HCT116 (cell line): Measurements from ENCODE around the gene ZNF860. TPM values are rescaled to one million over a fixed set of nuclear protein-coding genes. Genes with fewer than 3 reads are reported as not detected.

Experiments
- ATAC-seq: fragments of 200-7000 bp; cut with Tn5 transposase; 2 replicates; pipeline ENCODE4 v1.9.1; 2020; ENCODE audit warnings: mild to moderate bottlenecking, moderate library complexity
- BruUV-seq: library from RNA; stranded (reverse); fragments of 400-500 nt; replicated peaks from 2 replicates; lab custom pipeline; 2021; lab: Mats Ljungman, UMichigan
- CTCF ChIA-PET: fragments of 300-600 bp; sonication (Branson Sonifier 250); formaldehyde crosslinking; loops from one replicate; lab custom pipeline; 2021; ENCODE audit warnings: antibody characterized with exemption; lab: Charles Lee
- POLR2A ChIA-PET: fragments of 300-600, 350-600 bp; sonication (Branson Sonifier 250); formaldehyde crosslinking; loops from one replicate; lab custom pipeline; 2021; ENCODE audit warnings: antibody characterized with exemption; lab: Charles Lee
- RAD21 ChIA-PET, 2 experiments: fragments of 300-600 bp; sonication (Branson Sonifier 250); formaldehyde crosslinking; loops; one replicate each; lab custom pipeline; 2023; ENCODE audit warnings: low total read pairs in 2 of 2; ENCODE audit not compliant: uncharacterized antibody in 2 of 2, unreplicated experiment in 2 of 2, low non-redundant PET in 1 of 2; lab: Charles Lee
- DNase-seq: peaks from one replicate; pipeline ENCODE4 v3.0.0-alpha.2; 2010; ENCODE audit warnings: low read depth, low spot score
- H2AFZ ChIP-seq: fragments of 200-600 bp; shearing (Covaris generic), sonication (generic); 2 replicates; pipeline ENCODE4 v1.6.1; 2017; ENCODE audit warnings: low read depth, mixed run types, mixed read lengths, antibody characterized with exemption, low read length; ENCODE audit not compliant: poor library complexity, severe bottlenecking
- H3K27ac ChIP-seq: 2 replicates; pipeline ENCODE4 v1.5.1; 2012; ENCODE audit warnings: low read depth, low read length
- H3K27me3 ChIP-seq: fragments of 200-600 bp; sonication (generic); 2 replicates; pipeline ENCODE4 v1.6.1; 2016; ENCODE audit warnings: mixed run types, low read length, mixed read lengths; ENCODE audit not compliant: insufficient read depth
- H3K36me3 ChIP-seq, 2 experiments: fragments of 200-500 bp in 1 of 2; fragments of 200-600 bp in 1 of 2; sonication (Bioruptor generic) in 1 of 2; sonication (generic) in 1 of 2; 2 replicates each; pipeline versions ENCODE4 v1.5.1 to v1.6.1; 2014 to 2016; ENCODE audit warnings: low read length in 2 of 2, inconsistent platforms in 1 of 2, mixed read lengths in 1 of 2, mixed run types in 1 of 2; ENCODE audit not compliant: insufficient read depth in 2 of 2, control insufficient read depth in 1 of 2
- H3K4me1 ChIP-seq, 2 experiments: fragments of 200-600 bp in 1 of 2; sonication (generic) in 1 of 2; 2 replicates each; pipeline versions ENCODE4 v1.5.1 to v1.6.1; 2012 to 2017; ENCODE audit warnings: low read length in 2 of 2, inconsistent platforms in 1 of 2, mild to moderate bottlenecking in 1 of 2, mixed read lengths in 1 of 2, mixed run types in 1 of 2, moderate library complexity in 1 of 2; ENCODE audit not compliant: insufficient read depth in 2 of 2, control insufficient read depth in 1 of 2
- H3K4me2 ChIP-seq: fragments of 200-600 bp; sonication (generic); 2 replicates; pipeline ENCODE4 v1.6.1; 2017; ENCODE audit warnings: mixed run types, low read length, mixed read lengths
- H3K4me3 ChIP-seq, 2 experiments: fragments of 200-600 bp in 1 of 2; sonication (generic) in 1 of 2; replicated peaks in 1 of 2; 2 replicates each; pipeline ENCODE4 v1.5.1; 2011 to 2016; ENCODE audit warnings: low read length in 2 of 2, control low read depth in 1 of 2, low read depth in 1 of 2, mild to moderate bottlenecking in 1 of 2, mixed read lengths in 1 of 2, mixed run types in 1 of 2
- H3K79me2 ChIP-seq: fragments of 200-600 bp; sonication (generic); 2 replicates; pipeline ENCODE4 v1.6.1; 2017; ENCODE audit warnings: mild to moderate bottlenecking, mixed run types, low read length, moderate library complexity, mixed read lengths; ENCODE audit not compliant: insufficient read depth
- H3K9ac ChIP-seq: fragments of 200-600 bp; sonication (generic); 2 replicates; pipeline ENCODE4 v1.6.1; 2016; ENCODE audit warnings: low read length, mixed read lengths
- H3K9me2 ChIP-seq: fragments of 200-600 bp; sonication (generic), shearing (Covaris generic); 2 replicates; pipeline ENCODE4 v1.6.1; 2017; ENCODE audit warnings: mixed run types, mild to moderate bottlenecking, moderate library complexity; ENCODE audit not compliant: insufficient read depth
- H3K9me3 ChIP-seq, 2 experiments: fragments of 200-500 bp in 1 of 2; fragments of 200-600 bp in 1 of 2; sonication (Bioruptor generic) in 1 of 2; sonication (generic) in 1 of 2; 2 replicates each; pipeline ENCODE4 v1.6.1; 2014 to 2017; ENCODE audit warnings: low read length in 2 of 2, mixed read lengths in 2 of 2, inconsistent platforms in 1 of 2, low read depth in 1 of 2, mild to moderate bottlenecking in 1 of 2, mixed run types in 1 of 2, moderate library complexity in 1 of 2; ENCODE audit not compliant: control insufficient read depth in 1 of 2, insufficient read depth in 1 of 2
- H4K20me1 ChIP-seq: fragments of 200-600 bp; sonication (generic), shearing (Covaris generic); 2 replicates; pipeline ENCODE4 v1.6.1; 2017; ENCODE audit warnings: mixed run types, mild to moderate bottlenecking, moderate library complexity; ENCODE audit not compliant: insufficient read depth
- CBX3 ChIP-seq: IDR thresholded peaks from 2 replicates; pipeline ENCODE4 v1.6.1; 2012; ENCODE audit warnings: low read depth
- ELF1 ChIP-seq: IDR thresholded peaks from 2 replicates; pipeline ENCODE4 v1.6.1; 2012; ENCODE audit warnings: low read depth, borderline replicate concordance
- EZH2 ChIP-seq: fragments of 200-600 bp; sonication (generic); IDR thresholded peaks from 2 replicates; pipeline ENCODE4 v1.6.1; 2017; ENCODE audit warnings: antibody characterized with exemption, mixed run types
- EZH2phosphoT487 ChIP-seq: fragments of 200-600 bp; IDR thresholded peaks from 2 replicates; pipeline ENCODE4 v1.6.1; 2018; ENCODE audit warnings: antibody characterized with exemption, borderline replicate concordance
- FOSL1 ChIP-seq: IDR thresholded peaks from 2 replicates; pipeline ENCODE4 v1.6.1; 2012; ENCODE audit warnings: low read depth
- JUND ChIP-seq: IDR thresholded peaks from 2 replicates; pipeline ENCODE4 v1.6.1; 2012
- MAX ChIP-seq: IDR thresholded peaks from 2 replicates; pipeline ENCODE4 v1.6.1; 2012
- POLR2AphosphoS5 ChIP-seq: IDR thresholded peaks from 2 replicates; pipeline ENCODE4 v1.6.1; 2011; ENCODE audit warnings: mild to moderate bottlenecking, low read depth, low read length, moderate library complexity
- RAD21 ChIP-seq: IDR thresholded peaks from 2 replicates; pipeline ENCODE4 v1.6.1; 2012; ENCODE audit warnings: low read depth, mild to moderate bottlenecking
- SIN3A ChIP-seq: IDR thresholded peaks from 2 replicates; pipeline ENCODE4 v1.6.1; 2012; ENCODE audit warnings: low read depth
- SP1 ChIP-seq: IDR thresholded peaks from 2 replicates; pipeline ENCODE4 v1.6.1; 2012; ENCODE audit warnings: low read depth
- SRF ChIP-seq: IDR thresholded peaks from 2 replicates; pipeline ENCODE4 v1.6.1; 2012; ENCODE audit warnings: low read depth
- TCF7L2 ChIP-seq: IDR thresholded peaks from 2 replicates; pipeline ENCODE4 v1.7.0; 2011; ENCODE audit warnings: borderline replicate concordance, inconsistent platforms; ENCODE audit not compliant: insufficient read depth, insufficient read length; ENCODE audit errors: extremely low read depth
- YY1 ChIP-seq: IDR thresholded peaks from 2 replicates; pipeline ENCODE4 v1.6.1; 2011; ENCODE audit warnings: low read length, low read depth, moderate library complexity, mild to moderate bottlenecking; ENCODE audit not compliant: insufficient replicate concordance; ENCODE audit errors: extremely low read depth
- ZFX ChIP-seq: fragments of 450-650 bp; IDR thresholded peaks from 2 replicates; pipeline ENCODE4 v1.6.1; 2017
- intact Hi-C: fragments of 100-400 bp; cut with micrococcal nuclease; formaldehyde crosslinking; loops from 2 replicates; pipeline ENCODE4 v1.10.0; 2022
- total RNA-seq: library from RNA; stranded (reverse); gene quantifications from one replicate; pipeline ENCODE4 v1.2.1, GENCODE V29; 2021; ENCODE audit not compliant: unreplicated experiment
- TF ChIP-seq, protein P1 (sequence below): IDR thresholded peaks from 2 replicates; pipeline ENCODE4 v1.6.1; 2012
- TF ChIP-seq, protein P2 (sequence below): IDR thresholded peaks from 2 replicates; pipeline ENCODE4 v1.6.1; 2012; ENCODE audit warnings: low read depth
- TF ChIP-seq, protein P3 (sequence below): IDR thresholded peaks from 2 replicates; pipeline ENCODE4 v1.6.1; 2011; ENCODE audit warnings: mild to moderate bottlenecking, low read length, moderate library complexity; ENCODE audit not compliant: insufficient replicate concordance; ENCODE audit errors: extremely low read depth

ZNF860 gene
- total RNA-seq, 1 experiment from 2014 or later: 2.9 TPM

- DNase-seq (no peak), ATAC-seq (no peak)
- TF ChIP-seq SRF (no peak), ZFX (no peak), RAD21 (no peak), YY1 (no peak), TCF7L2 (no peak), EZH2phosphoT487 (no peak), SIN3A (no peak)
- TF ChIP-seq, protein P1, sequence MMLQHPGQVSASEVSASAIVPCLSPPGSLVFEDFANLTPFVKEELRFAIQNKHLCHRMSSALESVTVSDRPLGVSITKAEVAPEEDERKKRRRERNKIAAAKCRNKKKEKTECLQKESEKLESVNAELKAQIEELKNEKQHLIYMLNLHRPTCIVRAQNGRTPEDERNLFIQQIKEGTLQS: no peak
- ChIA-PET POLR2A (no interaction called here), CTCF (no interaction called here), RAD21 (no interaction called here)
- no peaks in the 10 kb centered on the region for H3K9me3 ChIP-seq
- no TSS peak for BruUV-seq
- no peaks in the 10 kb centered on the region for H3K79me2 ChIP-seq
- no peak overlapping the region for H2AFZ ChIP-seq
- H3K36me3 ChIP-seq: no peaks in the 10 kb centered on the region
- H3K27me3 ChIP-seq: no peaks in the 10 kb centered on the region
- no peak overlapping the region for H3K4me3 ChIP-seq
- no peaks in the 10 kb centered on the region for H4K20me1 ChIP-seq
- intact Hi-C loops: no loop called here
- no peak overlapping the region for H3K4me2 ChIP-seq
- no peak overlapping the region for H3K9ac ChIP-seq
- no peaks in the 10 kb centered on the region for H3K4me1 ChIP-seq
- no peaks in the 10 kb centered on the region for H3K9me2 ChIP-seq
- H3K27ac ChIP-seq: no peak overlapping the region
Measured at GRCh38 chr3:32022947-32023346, 41.4 kb downstream of the ZNF860 start.

DNA sequence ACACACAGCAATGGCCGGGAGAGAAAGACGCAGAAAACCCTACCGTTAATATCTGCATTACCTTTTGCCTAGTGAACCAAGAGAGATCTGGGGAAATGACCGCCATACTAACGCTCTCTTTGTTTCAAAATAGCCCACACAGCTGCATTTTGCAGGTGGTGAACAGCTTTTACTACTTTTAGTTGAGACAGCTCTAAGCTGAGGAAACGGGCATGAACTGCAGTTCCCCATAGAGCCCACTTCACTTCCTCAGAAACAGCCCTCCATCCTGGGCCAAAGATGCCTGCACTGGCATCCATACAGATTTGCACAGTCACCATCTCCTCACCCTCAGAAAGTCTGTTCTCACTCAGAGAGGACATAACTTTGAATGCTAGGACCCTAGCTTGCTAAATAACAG, 45.0 kb downstream of the ZNF860 start:
- ChIA-PET POLR2A (no interaction called here), CTCF (no interaction called here)
- TF ChIP-seq ELF1: no peak
- TF ChIP-seq FOSL1: no peak
- TF ChIP-seq CBX3: no peak
- TF ChIP-seq SP1: no peak
- no peak for TF ChIP-seq ZFX
- TF ChIP-seq POLR2AphosphoS5: no peak
- TF ChIP-seq, protein P2, sequence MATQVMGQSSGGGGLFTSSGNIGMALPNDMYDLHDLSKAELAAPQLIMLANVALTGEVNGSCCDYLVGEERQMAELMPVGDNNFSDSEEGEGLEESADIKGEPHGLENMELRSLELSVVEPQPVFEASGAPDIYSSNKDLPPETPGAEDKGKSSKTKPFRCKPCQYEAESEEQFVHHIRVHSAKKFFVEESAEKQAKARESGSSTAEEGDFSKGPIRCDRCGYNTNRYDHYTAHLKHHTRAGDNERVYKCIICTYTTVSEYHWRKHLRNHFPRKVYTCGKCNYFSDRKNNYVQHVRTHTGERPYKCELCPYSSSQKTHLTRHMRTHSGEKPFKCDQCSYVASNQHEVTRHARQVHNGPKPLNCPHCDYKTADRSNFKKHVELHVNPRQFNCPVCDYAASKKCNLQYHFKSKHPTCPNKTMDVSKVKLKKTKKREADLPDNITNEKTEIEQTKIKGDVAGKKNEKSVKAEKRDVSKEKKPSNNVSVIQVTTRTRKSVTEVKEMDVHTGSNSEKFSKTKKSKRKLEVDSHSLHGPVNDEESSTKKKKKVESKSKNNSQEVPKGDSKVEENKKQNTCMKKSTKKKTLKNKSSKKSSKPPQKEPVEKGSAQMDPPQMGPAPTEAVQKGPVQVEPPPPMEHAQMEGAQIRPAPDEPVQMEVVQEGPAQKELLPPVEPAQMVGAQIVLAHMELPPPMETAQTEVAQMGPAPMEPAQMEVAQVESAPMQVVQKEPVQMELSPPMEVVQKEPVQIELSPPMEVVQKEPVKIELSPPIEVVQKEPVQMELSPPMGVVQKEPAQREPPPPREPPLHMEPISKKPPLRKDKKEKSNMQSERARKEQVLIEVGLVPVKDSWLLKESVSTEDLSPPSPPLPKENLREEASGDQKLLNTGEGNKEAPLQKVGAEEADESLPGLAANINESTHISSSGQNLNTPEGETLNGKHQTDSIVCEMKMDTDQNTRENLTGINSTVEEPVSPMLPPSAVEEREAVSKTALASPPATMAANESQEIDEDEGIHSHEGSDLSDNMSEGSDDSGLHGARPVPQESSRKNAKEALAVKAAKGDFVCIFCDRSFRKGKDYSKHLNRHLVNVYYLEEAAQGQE: no peak
- TF ChIP-seq EZH2: no peak
- TF ChIP-seq SRF: no peak
- TF ChIP-seq, protein P3, sequence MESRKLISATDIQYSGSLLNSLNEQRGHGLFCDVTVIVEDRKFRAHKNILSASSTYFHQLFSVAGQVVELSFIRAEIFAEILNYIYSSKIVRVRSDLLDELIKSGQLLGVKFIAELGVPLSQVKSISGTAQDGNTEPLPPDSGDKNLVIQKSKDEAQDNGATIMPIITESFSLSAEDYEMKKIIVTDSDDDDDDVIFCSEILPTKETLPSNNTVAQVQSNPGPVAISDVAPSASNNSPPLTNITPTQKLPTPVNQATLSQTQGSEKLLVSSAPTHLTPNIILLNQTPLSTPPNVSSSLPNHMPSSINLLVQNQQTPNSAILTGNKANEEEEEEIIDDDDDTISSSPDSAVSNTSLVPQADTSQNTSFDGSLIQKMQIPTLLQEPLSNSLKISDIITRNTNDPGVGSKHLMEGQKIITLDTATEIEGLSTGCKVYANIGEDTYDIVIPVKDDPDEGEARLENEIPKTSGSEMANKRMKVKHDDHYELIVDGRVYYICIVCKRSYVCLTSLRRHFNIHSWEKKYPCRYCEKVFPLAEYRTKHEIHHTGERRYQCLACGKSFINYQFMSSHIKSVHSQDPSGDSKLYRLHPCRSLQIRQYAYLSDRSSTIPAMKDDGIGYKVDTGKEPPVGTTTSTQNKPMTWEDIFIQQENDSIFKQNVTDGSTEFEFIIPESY: no peak
- no peak for TF ChIP-seq JUND
- TF ChIP-seq MAX: no peak
- no peak for TF ChIP-seq TCF7L2

More for the DNA sequence above, 45.0 kb downstream of the ZNF860 start:
- no peaks in the 10 kb centered on the region for H3K9me2 ChIP-seq
- no peaks in the 10 kb centered on the region for H3K4me1 ChIP-seq
- H3K36me3 ChIP-seq: no peaks in the 10 kb centered on the region
- no peaks in the 10 kb centered on the region for H3K27me3 ChIP-seq
- H3K9me3 ChIP-seq: no peaks in the 10 kb centered on the region
- no peaks in the 10 kb centered on the region for H3K79me2 ChIP-seq
- H3K4me2 ChIP-seq: no peak overlapping the region
- H3K27ac ChIP-seq: no peak overlapping the region
- H3K4me3 ChIP-seq: no peak overlapping the region
- ATAC-seq: no peak
- BruUV-seq: no TSS peak
- H4K20me1 ChIP-seq: no peaks in the 10 kb centered on the region
- no peak overlapping the region for H3K9ac ChIP-seq
- no peak for DNase-seq
- H2AFZ ChIP-seq: no peak overlapping the region
- RAD21 ChIA-PET: no interaction called here
- intact Hi-C loops: no loop called here
